Measurements from ENCODE around the gene NEDD9.

GRCh38 chr6:11217360-11218101 lies 14.9 kb downstream of the NEDD9 start:
- no peak for TF ChIP-seq CTCF (IDR thresholded peaks at IDR 0.05; ENCODE audit: low read depth, low read length, poor library complexity, severe bottlenecking)
- no peak for TF ChIP-seq EZH2phosphoT487 (IDR thresholded peaks at IDR 0.05; ENCODE audit: borderline replicate concordance, low read length)
